HG03457 (cell line): Measurements from ENCODE around the gene AKT1.

Source experiments
- ATAC-seq: cut with Tn5 transposase; IDR thresholded peaks from one replicate; pipeline ENCODE4 v1.9.1; 2021; ENCODE audit warnings: moderate number of reproducible peaks; ENCODE audit not compliant: unreplicated experiment

The AKT1 gene

GRCh38 chr14:104787736-104788135, 7.8 kb downstream of the AKT1 start:
- no peak for ATAC-seq

GRCh38 chr14:104786726-104787675, 8.5 kb downstream of the AKT1 start:
- no peak for ATAC-seq

DNA sequence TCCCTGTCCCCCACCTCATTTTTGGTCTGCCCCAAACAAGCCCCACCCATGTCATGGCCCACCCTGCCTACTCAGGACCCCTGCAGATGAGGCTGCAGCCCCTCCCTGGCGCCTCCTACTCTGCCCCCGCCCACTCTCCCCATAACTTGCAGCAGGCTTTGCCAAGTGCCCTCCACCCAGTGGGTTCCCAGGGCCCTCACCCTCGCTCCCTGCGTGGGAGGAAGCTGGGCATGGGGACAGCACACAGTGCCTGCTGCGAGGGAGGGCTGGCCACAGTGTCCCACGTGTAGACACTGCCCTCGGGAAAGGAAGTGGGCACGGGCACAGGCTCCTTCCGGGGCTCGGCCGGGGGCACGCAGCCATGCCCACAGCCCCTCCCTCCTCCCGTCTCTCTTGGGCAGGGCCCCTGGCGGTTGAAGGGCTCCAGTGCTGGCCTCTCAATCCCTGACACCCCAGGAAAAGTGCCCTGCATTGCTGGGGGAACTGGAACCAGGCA, 9.4 kb downstream of the AKT1 start:
- ATAC-seq, result no peak

DNA sequence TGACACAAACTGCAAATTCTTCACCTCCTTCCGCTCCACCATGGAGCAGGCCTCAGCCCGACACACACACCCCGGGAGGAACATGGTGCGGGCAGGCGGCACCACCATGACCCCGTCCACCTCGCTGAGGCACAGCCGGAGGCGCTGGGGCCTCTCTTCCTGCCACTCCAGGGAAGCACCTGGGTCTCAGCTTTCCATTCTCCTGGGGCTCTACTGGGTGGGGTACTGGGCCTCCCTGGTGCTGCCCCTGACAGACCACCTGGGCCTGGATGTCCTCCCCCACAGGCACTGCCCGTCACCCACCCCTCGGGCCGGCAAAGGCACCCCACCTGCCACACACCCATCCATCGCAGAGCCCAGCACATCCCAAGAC, 9.9 kb downstream of the AKT1 start:
- no peak for ATAC-seq

DNA sequence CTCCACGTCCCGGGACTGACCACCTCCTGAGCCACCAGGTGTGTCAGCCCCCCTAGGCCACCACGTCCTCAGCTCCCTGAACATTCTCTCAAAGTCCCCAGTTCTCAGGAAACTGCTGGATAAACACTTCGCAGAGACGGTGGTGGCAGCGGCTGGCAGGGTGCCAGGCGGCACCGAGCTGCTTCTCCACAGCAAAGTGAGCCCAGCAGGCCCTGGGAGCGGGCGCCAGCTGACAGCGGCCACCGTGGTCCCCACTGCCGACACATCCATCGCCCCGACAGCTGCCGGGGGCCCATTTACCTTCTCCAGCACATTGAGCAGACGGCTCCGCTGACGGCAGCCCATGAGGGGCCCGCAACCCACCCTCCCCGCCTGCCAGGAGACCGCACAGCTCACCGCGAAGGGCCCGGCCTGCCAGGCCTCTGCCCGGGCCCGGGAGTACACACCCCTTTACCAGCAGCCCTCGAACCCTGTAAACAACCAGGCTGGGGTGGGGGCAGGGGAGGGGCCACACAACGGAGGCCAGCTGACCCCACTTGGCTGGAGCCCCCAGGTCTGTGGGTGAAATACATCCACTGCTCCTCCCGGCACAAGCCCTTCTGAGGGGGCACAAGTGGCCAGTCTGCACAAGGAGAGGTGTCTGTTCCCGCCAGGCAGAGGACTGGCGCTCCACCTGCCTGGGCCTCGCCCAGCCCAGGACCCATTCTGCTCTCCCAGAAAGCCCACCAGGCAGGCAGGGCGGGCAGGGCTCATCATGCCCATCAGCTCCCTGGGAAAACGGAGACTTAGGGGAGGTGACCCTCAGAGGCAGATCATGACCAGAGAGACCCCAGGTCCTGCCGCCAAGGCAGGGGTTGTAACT, 10.5 kb downstream of the AKT1 start:
- ATAC-seq, result no peak

GRCh38 chr14:104784218-104784568, 11.4 kb downstream of the AKT1 start:
- no peak for ATAC-seq

DNA sequence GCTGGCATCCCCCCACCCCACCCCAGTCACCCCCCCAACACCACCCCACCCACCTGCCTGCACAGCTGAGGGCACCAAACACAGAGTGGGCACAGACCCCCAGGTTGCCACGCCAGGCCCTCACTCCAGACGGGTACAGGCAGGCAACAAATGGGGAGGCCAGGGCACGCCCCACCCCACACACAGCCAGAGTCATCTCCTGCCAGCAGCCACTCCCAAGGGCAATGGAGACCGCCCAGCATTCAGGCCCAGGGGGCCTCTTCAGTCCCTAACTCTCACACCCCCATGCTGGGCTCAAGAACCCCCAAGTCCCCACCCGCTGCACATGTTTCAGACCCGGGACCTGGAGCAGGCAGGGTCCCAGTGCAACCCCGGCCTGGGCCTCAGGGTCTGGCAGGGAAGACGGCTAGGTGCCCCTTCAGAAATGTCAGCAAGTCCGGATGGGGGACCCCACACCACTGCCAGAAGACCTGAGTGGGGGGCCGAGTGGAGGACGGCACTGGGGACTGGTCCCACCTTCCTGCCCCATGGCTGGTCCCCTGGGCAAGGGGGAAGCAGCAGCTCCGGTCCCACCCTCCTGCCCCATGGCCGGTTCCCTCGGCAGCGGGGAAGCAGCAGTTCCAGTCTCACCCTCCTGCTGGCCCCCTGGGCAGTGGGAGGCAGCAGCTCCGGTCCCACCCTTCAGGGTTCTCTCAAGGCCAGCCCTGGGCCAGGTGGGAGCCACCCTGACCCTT, 11.9 kb downstream of the AKT1 start:
- ATAC-seq, result no peak

DNA sequence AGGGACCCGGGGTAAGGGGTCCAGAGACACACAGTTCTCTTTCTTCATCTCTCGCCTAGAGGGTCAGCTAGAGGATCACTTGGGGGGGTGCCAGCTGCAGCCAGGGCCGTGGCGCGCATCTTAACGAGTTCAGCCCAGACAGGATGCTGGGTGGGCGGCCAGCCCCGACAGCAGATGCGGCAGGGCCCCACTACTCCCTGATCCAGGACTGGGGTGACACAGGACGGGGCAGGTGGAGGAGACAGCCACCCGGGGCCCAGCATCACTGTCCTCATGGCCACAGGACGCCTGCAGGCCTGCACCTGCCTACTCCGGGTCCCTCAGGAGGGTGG, 12.8 kb downstream of the AKT1 start:
- no peak for ATAC-seq

GRCh38 chr14:104782086-104782807, 13.3 kb downstream of the AKT1 start:
- no peak for ATAC-seq

DNA sequence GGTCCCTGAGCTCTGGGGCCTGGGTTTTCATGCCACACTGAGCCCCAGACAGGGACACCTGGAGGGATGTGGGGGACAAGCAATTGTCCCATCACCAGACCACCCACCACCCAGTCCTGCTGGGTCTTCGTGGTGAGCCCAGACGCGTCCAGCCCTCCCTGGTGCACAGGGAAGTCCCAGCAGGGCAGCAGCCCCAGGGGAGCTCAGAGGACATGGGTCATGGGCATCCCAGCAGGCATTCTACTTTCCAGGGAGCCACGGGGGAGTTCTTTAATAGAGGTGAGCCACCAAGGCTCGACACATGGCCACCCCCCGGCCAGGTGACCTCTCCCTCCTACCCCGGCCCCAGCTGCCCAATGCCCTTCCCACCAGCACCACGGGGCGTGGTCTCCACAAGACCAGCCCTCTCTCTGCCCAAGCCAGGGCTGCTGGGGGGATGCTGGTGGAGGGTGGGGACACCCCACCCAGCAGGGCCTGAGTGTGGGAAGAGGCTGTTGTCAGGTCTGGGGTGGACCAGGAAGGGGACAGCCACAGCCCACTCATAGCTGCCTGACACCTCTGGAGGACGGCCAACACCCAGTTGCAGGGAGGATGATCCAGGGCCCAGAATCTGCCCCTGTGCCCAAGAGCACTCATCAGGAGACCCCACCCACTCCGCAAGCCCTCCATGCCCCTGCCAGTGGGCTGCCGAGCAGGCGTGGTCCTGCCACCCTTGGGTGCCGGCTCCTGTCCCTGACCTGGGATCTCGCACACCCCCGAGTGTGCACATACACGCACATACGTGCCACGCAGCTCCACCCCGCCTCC, 14.1 kb downstream of the AKT1 start:
- ATAC-seq, result no peak

GRCh38 chr14:104780513-104781030, 15.0 kb downstream of the AKT1 start:
- ATAC-seq, result no peak

- ATAC-seq, result no peak
Measured at GRCh38 chr14:104779776-104780512, 15.6 kb downstream of the AKT1 start.

DNA sequence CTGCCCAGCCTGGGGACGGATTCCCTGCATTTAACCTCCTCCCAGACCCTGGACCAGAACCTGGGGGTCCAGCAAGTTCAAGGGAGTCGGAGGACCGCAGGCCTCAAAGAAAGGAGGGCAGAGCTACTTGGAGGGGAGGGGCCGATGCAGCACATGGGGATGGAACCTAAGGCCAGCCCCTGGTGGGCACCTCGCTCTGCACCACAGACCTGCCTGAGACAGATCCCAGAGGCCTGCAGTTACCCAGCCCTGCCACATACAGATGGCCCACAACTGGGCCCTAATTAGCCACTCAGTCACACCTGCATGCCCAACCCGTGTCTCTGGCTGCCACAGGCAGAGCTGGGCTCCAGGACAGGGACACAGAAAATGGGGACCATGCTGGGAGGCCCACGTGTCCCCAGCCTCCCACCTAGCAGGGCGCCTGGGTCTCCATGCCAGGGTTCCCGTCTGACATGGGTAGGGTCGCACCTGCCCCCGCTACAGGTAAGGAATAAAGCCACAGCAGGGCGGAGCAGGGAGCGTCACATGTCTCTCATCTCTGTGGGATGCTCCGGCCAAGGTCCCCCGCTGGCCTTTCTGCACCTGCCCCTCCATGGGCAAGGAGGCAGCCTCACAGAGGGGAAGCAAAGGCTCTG, 16.7 kb downstream of the AKT1 start:
- ATAC-seq, result no peak

DNA sequence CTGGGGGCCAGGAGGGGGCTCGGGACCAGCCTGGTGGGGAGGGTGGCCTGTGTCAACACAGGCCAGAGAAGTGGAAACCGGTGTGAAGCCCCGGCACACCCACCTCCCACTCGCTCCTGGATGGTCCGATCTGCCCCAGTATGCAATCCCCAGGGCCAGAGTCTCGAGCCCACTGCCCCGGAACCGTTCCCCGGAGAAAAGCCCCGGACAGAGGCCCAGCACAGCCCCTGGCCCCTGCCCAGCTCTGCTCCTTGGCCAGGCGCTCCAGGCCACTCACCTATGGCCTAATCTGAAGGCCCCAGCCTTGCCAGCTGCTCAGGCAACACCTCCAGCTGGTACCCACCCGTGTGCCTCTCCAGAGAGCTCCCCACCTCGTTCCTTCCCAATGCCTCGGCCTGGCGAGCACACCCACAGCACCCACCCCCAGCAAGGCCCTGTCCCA, 17.7 kb downstream of the AKT1 start:
- no peak for ATAC-seq

DNA sequence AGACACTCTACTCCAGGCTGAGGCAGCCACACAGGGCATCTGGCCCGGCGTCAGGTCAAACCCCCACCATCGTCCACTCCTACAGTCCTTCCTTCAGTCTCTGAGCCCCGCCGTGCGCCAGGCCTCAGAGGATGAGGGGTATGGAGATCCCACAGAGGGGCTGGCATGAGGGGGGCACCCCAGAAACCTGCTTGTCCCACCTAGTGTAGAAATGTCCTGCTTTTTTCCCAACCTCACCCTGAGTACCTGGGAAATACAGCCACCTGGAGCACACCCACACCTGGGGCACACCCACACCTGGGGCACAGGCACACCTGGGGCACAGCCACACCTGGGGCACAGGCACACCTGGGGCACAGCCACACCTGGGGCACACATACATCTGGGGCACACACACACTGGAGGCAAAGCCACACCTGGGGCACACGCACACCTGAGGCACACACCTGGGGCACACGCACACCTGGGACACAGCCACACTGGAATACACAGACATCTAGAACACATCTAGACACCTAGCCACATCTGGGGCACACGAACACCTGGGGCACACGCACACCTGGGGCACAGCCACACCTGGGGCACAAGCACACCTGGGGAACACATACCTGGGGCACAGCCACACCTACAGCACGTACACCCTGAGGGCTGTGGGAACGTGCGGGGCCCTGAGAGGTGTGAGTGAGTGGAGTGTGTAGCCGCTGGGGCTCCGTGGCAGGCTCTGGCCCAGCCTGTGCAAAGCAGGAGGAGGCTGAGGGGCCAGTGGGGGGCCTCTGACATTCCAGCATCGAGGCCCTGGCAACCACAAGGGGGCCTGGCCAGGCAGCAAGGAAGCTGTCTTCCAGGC, 18.4 kb downstream of the AKT1 start:
- ATAC-seq, result no peak

DNA sequence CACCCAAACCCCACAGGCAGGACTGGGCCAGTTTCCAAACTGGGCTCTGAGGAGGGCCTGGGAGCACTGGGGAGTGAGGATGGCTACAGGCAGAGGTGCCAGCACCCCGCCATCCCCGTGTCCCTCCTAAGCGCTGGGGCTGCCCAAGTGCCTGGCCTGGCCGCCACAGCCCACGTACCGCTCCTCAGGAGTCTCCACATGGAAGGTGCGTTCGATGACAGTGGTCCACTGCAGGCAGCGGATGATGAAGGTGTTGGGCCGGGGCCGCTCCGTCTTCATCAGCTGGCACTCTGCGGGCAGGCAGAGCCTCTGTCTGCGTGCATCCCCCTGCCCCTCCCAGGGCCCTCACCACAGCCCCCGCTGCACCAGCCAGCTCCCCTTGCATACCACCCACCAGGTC, 19.1 kb downstream of the AKT1 start:
- ATAC-seq, result no peak

- ATAC-seq, result no peak
Measured at GRCh38 chr14:104775073-104775489, 20.5 kb downstream of the AKT1 start.
